SK-N-DZ (cell line): ENCODE measurements around the gene STEAP1B.
"Not testable (repeated sequence)": the region's sequence is repeated elsewhere in the genome, so short reads cannot be mapped to it uniquely, and the experiment has no call there.

ENCODE experiments used
- DNase-seq: peaks from one replicate; pipeline ENCODE4 v3.0.0-alpha.2; 2015; ENCODE audit warnings: low spot score

Gene STEAP1B

GRCh38 chr7:22499044-22499443, 944 bp downstream of the STEAP1B start:
- no peak for DNase-seq

- not testable (repeated sequence) for DNase-seq
These were observed 3.1 kb downstream of the STEAP1B start for GRCh38 chr7:22496912-22497311.

GRCh38 chr7:22496296-22496888, 3.6 kb downstream of the STEAP1B start:
- DNase-seq, result not testable (repeated sequence)

- not testable (repeated sequence) for DNase-seq
These were observed 6.6 kb downstream of the STEAP1B start for GRCh38 chr7:22493160-22493925.

- peak; percentile 75 for DNase-seq
These were observed 11.1 kb downstream of the STEAP1B start for GRCh38 chr7:22488643-22489462.

GRCh38 chr7:22487978-22488642, 11.9 kb downstream of the STEAP1B start:
- DNase-seq, result no peak

GRCh38 chr7:22486597-22486996, 13.4 kb downstream of the STEAP1B start:
- no peak for DNase-seq

GRCh38 chr7:22485189-22485588, 14.8 kb downstream of the STEAP1B start:
- DNase-seq, result no peak

GRCh38 chr7:22482503-22482902, 17.5 kb downstream of the STEAP1B start:
- DNase-seq, result no peak

GRCh38 chr7:22481726-22482125, 18.3 kb downstream of the STEAP1B start:
- no peak for DNase-seq

GRCh38 chr7:22480523-22481075, 19.4 kb downstream of the STEAP1B start:
- no peak for DNase-seq

GRCh38 chr7:22477876-22478450, 22.0 kb downstream of the STEAP1B start:
- no peak for DNase-seq

- DNase-seq, result no peak
These were observed 22.7 kb downstream of the STEAP1B start for GRCh38 chr7:22477262-22477661.

- no peak for DNase-seq
These were observed 23.2 kb downstream of the STEAP1B start for GRCh38 chr7:22476824-22477223.

GRCh38 chr7:22474645-22475044, 25.3 kb downstream of the STEAP1B start:
- no peak for DNase-seq

GRCh38 chr7:22470981-22471380, 29.0 kb downstream of the STEAP1B start:
- no peak for DNase-seq

GRCh38 chr7:22469371-22470143, 30.4 kb downstream of the STEAP1B start:
- no peak for DNase-seq

GRCh38 chr7:22468609-22469008, 31.4 kb downstream of the STEAP1B start:
- DNase-seq, result no peak

GRCh38 chr7:22464299-22464698, 35.7 kb downstream of the STEAP1B start:
- DNase-seq, result no peak

- DNase-seq, result no peak
These were observed 39.5 kb downstream of the STEAP1B start for GRCh38 chr7:22460363-22460988.
